Neural crest cell (in vitro differentiated cells): ENCODE results near the gene STAC2. TPM values are rescaled to one million over a fixed set of nuclear protein-coding genes. Genes with fewer than 3 reads are reported as not detected.
A peak's percentile ranks its signal among the peaks of the same experiment; 100 is the strongest.

Experiments used
- DNase-seq: peaks from one replicate; pipeline ENCODE4 v3.0.0; 2021; ENCODE audit warnings: low read depth, mixed read lengths, low spot score
- H3K27ac Mint-ChIP-seq: one replicate; pipeline ENCODE4 v1.8.0; 2021; ENCODE audit warnings: mild to moderate bottlenecking, mixed read lengths; ENCODE audit not compliant: unreplicated experiment
- H3K27me3 Mint-ChIP-seq: 2 replicates; pipeline ENCODE4 v1.8.0; 2021; ENCODE audit warnings: low read depth, mild to moderate bottlenecking, mixed read lengths
- H3K36me3 Mint-ChIP-seq: 2 replicates; pipeline ENCODE4 v1.8.0; 2021; ENCODE audit warnings: low read depth, mild to moderate bottlenecking, mixed read lengths
- H3K4me1 Mint-ChIP-seq: 2 replicates; pipeline ENCODE4 v1.8.0; 2021; ENCODE audit warnings: mixed read lengths
- H3K4me3 Mint-ChIP-seq: one replicate; pipeline ENCODE4 v1.8.0; 2021; ENCODE audit warnings: mild to moderate bottlenecking, mixed read lengths
- H3K9me3 Mint-ChIP-seq: 2 replicates; pipeline ENCODE4 v1.8.0; 2021; ENCODE audit warnings: mixed read lengths
- CTCF ChIP-seq: fragments of 200-600 bp; sonication (generic); conservative IDR thresholded peaks from 2 replicates; pipeline ENCODE4 v1.5.0; 2021; ENCODE audit warnings: antibody characterized with exemption, mild to moderate bottlenecking
- total RNA-seq: library from RNA; stranded (reverse); gene quantifications from 2 replicates; pipeline ENCODE4 v1.2.1, GENCODE V29; 2021

STAC2 gene
- total RNA-seq, 1 donor from 2014 or later = 1.0 TPM

GRCh38 chr17:39208136-39208535 is 17.6 kb downstream of the STAC2 start:
- no peak overlapping the region for H3K4me3 Mint-ChIP-seq
- peaks cover 13% of the 10 kb centered on the region for H3K36me3 Mint-ChIP-seq
- no peak overlapping the region for H3K27ac Mint-ChIP-seq
- H3K4me1 Mint-ChIP-seq = peaks cover 6% of the 10 kb centered on the region
- TF ChIP-seq CTCF = no peak
- H3K27me3 Mint-ChIP-seq = peaks cover 61% of the 10 kb centered on the region
- no peak for DNase-seq
- H3K9me3 Mint-ChIP-seq = no peaks in the 10 kb centered on the region

DNA sequence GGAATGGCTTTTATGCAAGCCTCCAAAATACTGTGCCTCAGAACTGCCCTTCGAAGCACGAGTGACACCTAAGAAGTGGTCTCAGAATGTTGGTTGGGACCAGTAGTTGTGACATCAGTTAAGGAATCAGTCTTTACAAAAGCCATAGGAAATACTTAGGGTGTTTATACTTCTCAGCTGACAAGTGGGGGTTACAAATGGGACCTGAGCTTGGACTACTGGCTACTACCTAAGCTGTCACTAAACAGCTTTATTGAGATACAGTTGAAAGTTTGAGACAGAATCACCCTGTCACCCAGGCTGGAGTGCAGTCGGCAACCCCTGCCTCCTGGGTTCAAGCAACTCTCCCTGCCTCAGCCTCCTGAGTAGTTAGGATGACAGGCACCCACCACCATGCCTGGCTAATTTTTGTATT is 20.6 kb downstream of the STAC2 start:
- no peaks in the 10 kb centered on the region for H3K9me3 Mint-ChIP-seq
- no peak overlapping the region for H3K27ac Mint-ChIP-seq
- peak overlapping the region; percentile 72 for H3K4me3 Mint-ChIP-seq
- H3K27me3 Mint-ChIP-seq = peaks cover 33% of the 10 kb centered on the region
- H3K4me1 Mint-ChIP-seq = peaks cover 23% of the 10 kb centered on the region
- DNase-seq = no peak
- peaks cover 25% of the 10 kb centered on the region for H3K36me3 Mint-ChIP-seq
- no peak for TF ChIP-seq CTCF

DNA sequence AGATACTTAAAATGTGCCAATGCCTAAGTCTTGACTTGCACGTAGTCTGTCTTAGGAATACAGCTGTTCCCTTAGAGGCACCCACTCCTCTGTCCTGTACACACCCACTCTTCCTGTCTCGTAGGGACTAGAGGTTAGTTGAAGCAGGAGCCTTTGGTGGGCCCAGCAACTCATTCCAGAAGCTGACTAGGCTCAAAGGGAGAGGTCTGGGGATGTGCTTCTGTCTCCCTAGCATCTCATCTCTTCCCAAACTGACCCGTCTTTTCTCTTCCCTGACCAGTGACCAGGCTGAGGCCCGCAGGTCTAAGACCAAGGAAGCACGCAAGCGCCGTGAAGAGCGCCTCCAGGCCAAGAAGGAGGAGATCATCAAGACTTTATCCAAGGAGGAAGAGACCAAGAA is 21.5 kb downstream of the STAC2 start:
- H3K4me3 Mint-ChIP-seq = peak overlapping the region; percentile 69
- H3K36me3 Mint-ChIP-seq = peaks cover 25% of the 10 kb centered on the region
- H3K27ac Mint-ChIP-seq = no peak overlapping the region
- peaks cover 27% of the 10 kb centered on the region for H3K27me3 Mint-ChIP-seq
- no peaks in the 10 kb centered on the region for H3K9me3 Mint-ChIP-seq
- no peak for TF ChIP-seq CTCF
- no peak for DNase-seq
- H3K4me1 Mint-ChIP-seq = peaks cover 31% of the 10 kb centered on the region

- DNase-seq = no peak
- Mint-ChIP-seq H3K27me3 (no peaks in the 10 kb centered on the region), H3K4me1 (peaks cover 38% of the 10 kb centered on the region), H3K4me3 (peak overlapping the region; percentile 92), H3K36me3 (peaks cover 25% of the 10 kb centered on the region), H3K9me3 (no peaks in the 10 kb centered on the region), H3K27ac (peak overlapping the region; percentile 99)
- no peak for TF ChIP-seq CTCF
These were observed 24.7 kb downstream of the STAC2 start for GRCh38 chr17:39200957-39201510.

GRCh38 chr17:39200070-39200879 is 25.5 kb downstream of the STAC2 start, which contains the start of gene RPL19:
Gene RPL19 (plus strand): TSS chr17:39200283. CDS start chr17:39200345, 62 bp downstream.
- peak; percentile 71 for DNase-seq
- no peaks in the 10 kb centered on the region for H3K27me3 Mint-ChIP-seq
- H3K36me3 Mint-ChIP-seq = peaks cover 25% of the 10 kb centered on the region

More at GRCh38 chr17:39200070-39200879, 25.5 kb downstream of the STAC2 start, which contains the start of gene RPL19:
- Mint-ChIP-seq H3K9me3 (no peaks in the 10 kb centered on the region), H3K27ac (peak within 1 kb of the TSS; percentile 99), H3K4me1 (peaks cover 38% of the 10 kb centered on the region), H3K4me3 (peak within 1 kb of the TSS; percentile 92)
- no peak for TF ChIP-seq CTCF
